ENCODE measurements around the gene SLC44A4.

Gene SLC44A4

DNA sequence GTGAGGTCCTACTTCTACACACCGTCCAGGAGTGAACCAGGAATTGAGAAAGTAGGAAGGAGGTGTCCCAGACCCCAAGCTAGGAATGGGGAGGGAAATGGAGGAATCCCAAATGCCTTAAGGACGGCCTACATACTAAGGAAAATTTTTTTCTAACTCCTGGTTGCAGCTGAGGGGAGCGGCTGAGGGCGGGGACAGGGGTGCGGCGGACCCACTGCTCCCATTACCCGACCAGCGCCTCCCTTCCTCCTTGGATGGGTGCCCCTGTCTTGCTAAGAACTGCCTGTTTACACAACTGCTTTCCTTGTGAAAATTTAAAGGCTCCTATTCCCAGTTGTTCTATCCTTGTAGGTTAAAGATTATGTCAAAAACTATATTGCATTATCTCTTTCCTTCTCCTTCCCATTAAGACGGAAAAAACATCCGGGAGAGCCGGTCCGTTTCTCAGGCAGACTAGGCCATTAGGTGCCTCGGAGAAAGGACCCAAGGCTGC lies 52.0 kb downstream of the SLC44A4 start (continued):
- peak; percentile 3; the same call in 1 of the 2 replicates for TF ChIP-seq ZNF654 (tag by site-specific recombination; IDR thresholded peaks at IDR 0.05; ENCODE audit: low read depth)
- no peak for TF ChIP-seq ZNF548 (tag by site-specific recombination; IDR thresholded peaks at IDR 0.05)
- TF ChIP-seq, protein P1, sequence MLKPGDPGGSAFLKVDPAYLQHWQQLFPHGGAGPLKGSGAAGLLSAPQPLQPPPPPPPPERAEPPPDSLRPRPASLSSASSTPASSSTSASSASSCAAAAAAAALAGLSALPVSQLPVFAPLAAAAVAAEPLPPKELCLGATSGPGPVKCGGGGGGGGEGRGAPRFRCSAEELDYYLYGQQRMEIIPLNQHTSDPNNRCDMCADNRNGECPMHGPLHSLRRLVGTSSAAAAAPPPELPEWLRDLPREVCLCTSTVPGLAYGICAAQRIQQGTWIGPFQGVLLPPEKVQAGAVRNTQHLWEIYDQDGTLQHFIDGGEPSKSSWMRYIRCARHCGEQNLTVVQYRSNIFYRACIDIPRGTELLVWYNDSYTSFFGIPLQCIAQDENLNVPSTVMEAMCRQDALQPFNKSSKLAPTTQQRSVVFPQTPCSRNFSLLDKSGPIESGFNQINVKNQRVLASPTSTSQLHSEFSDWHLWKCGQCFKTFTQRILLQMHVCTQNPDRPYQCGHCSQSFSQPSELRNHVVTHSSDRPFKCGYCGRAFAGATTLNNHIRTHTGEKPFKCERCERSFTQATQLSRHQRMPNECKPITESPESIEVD (tag by site-specific recombination; IDR thresholded peaks at IDR 0.05) = no peak
- peak; percentile 100 for TF ChIP-seq ZNF335 (tag by site-specific recombination; conservative IDR thresholded peaks at IDR 0.05)
- TF ChIP-seq, protein P2, sequence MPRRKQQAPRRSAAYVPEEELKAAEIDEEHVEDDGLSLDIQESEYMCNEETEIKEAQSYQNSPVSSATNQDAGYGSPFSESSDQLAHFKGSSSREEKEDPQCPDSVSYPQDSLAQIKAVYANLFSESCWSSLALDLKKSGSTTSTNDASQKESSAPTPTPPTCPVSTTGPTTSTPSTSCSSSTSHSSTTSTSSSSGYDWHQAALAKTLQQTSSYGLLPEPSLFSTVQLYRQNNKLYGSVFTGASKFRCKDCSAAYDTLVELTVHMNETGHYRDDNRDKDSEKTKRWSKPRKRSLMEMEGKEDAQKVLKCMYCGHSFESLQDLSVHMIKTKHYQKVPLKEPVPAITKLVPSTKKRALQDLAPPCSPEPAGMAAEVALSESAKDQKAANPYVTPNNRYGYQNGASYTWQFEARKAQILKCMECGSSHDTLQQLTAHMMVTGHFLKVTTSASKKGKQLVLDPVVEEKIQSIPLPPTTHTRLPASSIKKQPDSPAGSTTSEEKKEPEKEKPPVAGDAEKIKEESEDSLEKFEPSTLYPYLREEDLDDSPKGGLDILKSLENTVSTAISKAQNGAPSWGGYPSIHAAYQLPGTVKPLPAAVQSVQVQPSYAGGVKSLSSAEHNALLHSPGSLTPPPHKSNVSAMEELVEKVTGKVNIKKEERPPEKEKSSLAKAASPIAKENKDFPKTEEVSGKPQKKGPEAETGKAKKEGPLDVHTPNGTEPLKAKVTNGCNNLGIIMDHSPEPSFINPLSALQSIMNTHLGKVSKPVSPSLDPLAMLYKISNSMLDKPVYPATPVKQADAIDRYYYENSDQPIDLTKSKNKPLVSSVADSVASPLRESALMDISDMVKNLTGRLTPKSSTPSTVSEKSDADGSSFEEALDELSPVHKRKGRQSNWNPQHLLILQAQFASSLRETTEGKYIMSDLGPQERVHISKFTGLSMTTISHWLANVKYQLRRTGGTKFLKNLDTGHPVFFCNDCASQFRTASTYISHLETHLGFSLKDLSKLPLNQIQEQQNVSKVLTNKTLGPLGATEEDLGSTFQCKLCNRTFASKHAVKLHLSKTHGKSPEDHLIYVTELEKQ (tag by site-specific recombination; IDR thresholded peaks at IDR 0.05; ENCODE audit: borderline replicate concordance) = no peak
- TF ChIP-seq KLF16 (tag by site-specific recombination; IDR thresholded peaks at IDR 0.05) = peak; percentile 56; the same call in 1 of the 2 replicates
- TF ChIP-seq ZNF837 (tag by site-specific recombination; IDR thresholded peaks at IDR 0.05) = no peak
- TF ChIP-seq ZBTB20 (tag by site-specific recombination; IDR thresholded peaks at IDR 0.05) = 0 out of 2 replicates have a peak, but pooled peaks have one; percentile 31
- no peak for TF ChIP-seq SETDB1 (IDR thresholded peaks at IDR 0.05; ENCODE audit: insufficient read length, low read length)
- TF ChIP-seq, protein P3, sequence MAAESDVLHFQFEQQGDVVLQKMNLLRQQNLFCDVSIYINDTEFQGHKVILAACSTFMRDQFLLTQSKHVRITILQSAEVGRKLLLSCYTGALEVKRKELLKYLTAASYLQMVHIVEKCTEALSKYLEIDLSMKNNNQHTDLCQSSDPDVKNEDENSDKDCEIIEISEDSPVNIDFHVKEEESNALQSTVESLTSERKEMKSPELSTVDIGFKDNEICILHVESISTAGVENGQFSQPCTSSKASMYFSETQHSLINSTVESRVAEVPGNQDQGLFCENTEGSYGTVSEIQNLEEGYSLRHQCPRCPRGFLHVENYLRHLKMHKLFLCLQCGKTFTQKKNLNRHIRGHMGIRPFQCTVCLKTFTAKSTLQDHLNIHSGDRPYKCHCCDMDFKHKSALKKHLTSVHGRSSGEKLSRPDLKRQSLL (tag by site-specific recombination; IDR thresholded peaks at IDR 0.05) = 0 out of 2 replicates have a peak, but pooled peaks have one; percentile 8
- no peak for TF ChIP-seq ZSCAN23 (tag by site-specific recombination; IDR thresholded peaks at IDR 0.05)
- TF ChIP-seq, protein P4, sequence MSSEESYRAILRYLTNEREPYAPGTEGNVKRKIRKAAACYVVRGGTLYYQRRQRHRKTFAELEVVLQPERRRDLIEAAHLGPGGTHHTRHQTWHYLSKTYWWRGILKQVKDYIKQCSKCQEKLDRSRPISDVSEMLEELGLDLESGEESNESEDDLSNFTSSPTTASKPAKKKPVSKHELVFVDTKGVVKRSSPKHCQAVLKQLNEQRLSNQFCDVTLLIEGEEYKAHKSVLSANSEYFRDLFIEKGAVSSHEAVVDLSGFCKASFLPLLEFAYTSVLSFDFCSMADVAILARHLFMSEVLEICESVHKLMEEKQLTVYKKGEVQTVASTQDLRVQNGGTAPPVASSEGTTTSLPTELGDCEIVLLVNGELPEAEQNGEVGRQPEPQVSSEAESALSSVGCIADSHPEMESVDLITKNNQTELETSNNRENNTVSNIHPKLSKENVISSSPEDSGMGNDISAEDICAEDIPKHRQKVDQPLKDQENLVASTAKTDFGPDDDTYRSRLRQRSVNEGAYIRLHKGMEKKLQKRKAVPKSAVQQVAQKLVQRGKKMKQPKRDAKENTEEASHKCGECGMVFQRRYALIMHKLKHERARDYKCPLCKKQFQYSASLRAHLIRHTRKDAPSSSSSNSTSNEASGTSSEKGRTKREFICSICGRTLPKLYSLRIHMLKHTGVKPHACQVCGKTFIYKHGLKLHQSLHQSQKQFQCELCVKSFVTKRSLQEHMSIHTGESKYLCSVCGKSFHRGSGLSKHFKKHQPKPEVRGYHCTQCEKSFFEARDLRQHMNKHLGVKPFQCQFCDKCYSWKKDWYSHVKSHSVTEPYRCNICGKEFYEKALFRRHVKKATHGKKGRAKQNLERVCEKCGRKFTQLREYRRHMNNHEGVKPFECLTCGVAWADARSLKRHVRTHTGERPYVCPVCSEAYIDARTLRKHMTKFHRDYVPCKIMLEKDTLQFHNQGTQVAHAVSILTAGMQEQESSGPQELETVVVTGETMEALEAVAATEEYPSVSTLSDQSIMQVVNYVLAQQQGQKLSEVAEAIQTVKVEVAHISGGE (tag by site-specific recombination; conservative IDR thresholded peaks at IDR 0.05; ENCODE audit: low read depth) = peak; percentile 76
- TF ChIP-seq, protein P5, sequence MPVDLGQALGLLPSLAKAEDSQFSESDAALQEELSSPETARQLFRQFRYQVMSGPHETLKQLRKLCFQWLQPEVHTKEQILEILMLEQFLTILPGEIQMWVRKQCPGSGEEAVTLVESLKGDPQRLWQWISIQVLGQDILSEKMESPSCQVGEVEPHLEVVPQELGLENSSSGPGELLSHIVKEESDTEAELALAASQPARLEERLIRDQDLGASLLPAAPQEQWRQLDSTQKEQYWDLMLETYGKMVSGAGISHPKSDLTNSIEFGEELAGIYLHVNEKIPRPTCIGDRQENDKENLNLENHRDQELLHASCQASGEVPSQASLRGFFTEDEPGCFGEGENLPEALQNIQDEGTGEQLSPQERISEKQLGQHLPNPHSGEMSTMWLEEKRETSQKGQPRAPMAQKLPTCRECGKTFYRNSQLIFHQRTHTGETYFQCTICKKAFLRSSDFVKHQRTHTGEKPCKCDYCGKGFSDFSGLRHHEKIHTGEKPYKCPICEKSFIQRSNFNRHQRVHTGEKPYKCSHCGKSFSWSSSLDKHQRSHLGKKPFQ (tag by site-specific recombination; IDR thresholded peaks at IDR 0.05) = no peak
- no peak for TF ChIP-seq ZNF585B (tag by site-specific recombination; IDR thresholded peaks at IDR 0.05)
- TF ChIP-seq ZNF114 (tag by site-specific recombination; IDR thresholded peaks at IDR 0.05) = no peak
- TF ChIP-seq ZNF48 (tag by site-specific recombination; IDR thresholded peaks at IDR 0.05) = no peak
- TF ChIP-seq ZNF239 (tag by site-specific recombination; IDR thresholded peaks at IDR 0.05) = no peak
- no peak for TF ChIP-seq ZNF433 (tag by site-specific recombination; IDR thresholded peaks at IDR 0.05; ENCODE audit: low read depth)
- 0 out of 2 replicates have a peak, but pooled peaks have one; percentile 9 for TF ChIP-seq GLIS2 (tag by site-specific recombination; IDR thresholded peaks at IDR 0.05)
- TF ChIP-seq ZNF24 (tag by site-specific recombination; IDR thresholded peaks at IDR 0.05) = no peak; the same call in 1 of the 2 replicates
- TF ChIP-seq, protein P6, sequence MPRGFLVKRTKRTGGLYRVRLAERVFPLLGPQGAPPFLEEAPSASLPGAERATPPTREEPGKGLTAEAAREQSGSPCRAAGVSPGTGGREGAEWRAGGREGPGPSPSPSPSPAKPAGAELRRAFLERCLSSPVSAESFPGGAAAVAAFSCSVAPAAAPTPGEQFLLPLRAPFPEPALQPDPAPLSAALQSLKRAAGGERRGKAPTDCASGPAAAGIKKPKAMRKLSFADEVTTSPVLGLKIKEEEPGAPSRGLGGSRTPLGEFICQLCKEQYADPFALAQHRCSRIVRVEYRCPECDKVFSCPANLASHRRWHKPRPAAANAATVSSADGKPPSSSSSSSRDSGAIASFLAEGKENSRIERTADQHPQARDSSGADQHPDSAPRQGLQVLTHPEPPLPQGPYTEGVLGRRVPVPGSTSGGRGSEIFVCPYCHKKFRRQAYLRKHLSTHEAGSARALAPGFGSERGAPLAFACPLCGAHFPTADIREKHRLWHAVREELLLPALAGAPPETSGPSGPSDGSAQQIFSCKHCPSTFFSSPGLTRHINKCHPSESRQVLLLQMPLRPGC (tag by site-specific recombination; IDR thresholded peaks at IDR 0.05) = no peak
- TF ChIP-seq, protein P7, sequence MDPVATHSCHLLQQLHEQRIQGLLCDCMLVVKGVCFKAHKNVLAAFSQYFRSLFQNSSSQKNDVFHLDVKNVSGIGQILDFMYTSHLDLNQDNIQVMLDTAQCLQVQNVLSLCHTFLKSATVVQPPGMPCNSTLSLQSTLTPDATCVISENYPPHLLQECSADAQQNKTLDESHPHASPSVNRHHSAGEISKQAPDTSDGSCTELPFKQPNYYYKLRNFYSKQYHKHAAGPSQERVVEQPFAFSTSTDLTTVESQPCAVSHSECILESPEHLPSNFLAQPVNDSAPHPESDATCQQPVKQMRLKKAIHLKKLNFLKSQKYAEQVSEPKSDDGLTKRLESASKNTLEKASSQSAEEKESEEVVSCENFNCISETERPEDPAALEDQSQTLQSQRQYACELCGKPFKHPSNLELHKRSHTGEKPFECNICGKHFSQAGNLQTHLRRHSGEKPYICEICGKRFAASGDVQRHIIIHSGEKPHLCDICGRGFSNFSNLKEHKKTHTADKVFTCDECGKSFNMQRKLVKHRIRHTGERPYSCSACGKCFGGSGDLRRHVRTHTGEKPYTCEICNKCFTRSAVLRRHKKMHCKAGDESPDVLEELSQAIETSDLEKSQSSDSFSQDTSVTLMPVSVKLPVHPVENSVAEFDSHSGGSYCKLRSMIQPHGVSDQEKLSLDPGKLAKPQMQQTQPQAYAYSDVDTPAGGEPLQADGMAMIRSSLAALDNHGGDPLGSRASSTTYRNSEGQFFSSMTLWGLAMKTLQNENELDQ (tag by site-specific recombination; IDR thresholded peaks at IDR 0.05; ENCODE audit: low read depth) = no peak
- TF ChIP-seq ZIC2 (tag by site-specific recombination; IDR thresholded peaks at IDR 0.05) = no peak
